ENCODE results near the gene PHACTR3.

Gene PHACTR3

GRCh38 chr20:59748619-59749191 is 144.4 kb downstream of the PHACTR3 start:
- no peak overlapping the region for H3K4me3 Mint-ChIP-seq
- H3K36me3 Mint-ChIP-seq: no peaks in the 10 kb centered on the region
- no peaks in the 10 kb centered on the region for H3K9me3 Mint-ChIP-seq
- H3K27me3 Mint-ChIP-seq: peaks cover 49% of the 10 kb centered on the region
- H3K4me1 Mint-ChIP-seq: peaks cover 20% of the 10 kb centered on the region
- H3K27ac Mint-ChIP-seq: no peak overlapping the region
- ATAC-seq: no peak

GRCh38 chr20:59749301-59749700 is 145.0 kb downstream of the PHACTR3 start:
- no peak for ATAC-seq
- no peaks in the 10 kb centered on the region for H3K9me3 Mint-ChIP-seq
- no peak overlapping the region for H3K4me3 Mint-ChIP-seq
- H3K27me3 Mint-ChIP-seq: peaks cover 55% of the 10 kb centered on the region
- peaks cover 22% of the 10 kb centered on the region for H3K4me1 Mint-ChIP-seq
- no peaks in the 10 kb centered on the region for H3K36me3 Mint-ChIP-seq
- no peak overlapping the region for H3K27ac Mint-ChIP-seq

- no peaks in the 10 kb centered on the region for H3K9me3 Mint-ChIP-seq
- H3K27ac Mint-ChIP-seq: no peak overlapping the region
- peaks cover 22% of the 10 kb centered on the region for H3K4me1 Mint-ChIP-seq
- no peak overlapping the region for H3K4me3 Mint-ChIP-seq
- peaks cover 58% of the 10 kb centered on the region for H3K27me3 Mint-ChIP-seq
- no peak for ATAC-seq
- H3K36me3 Mint-ChIP-seq: no peaks in the 10 kb centered on the region
These were observed 146.0 kb downstream of the PHACTR3 start for GRCh38 chr20:59750209-59750840.

GRCh38 chr20:59751075-59751711 is 146.9 kb downstream of the PHACTR3 start:
- Mint-ChIP-seq H3K36me3 (no peaks in the 10 kb centered on the region), H3K4me3 (no peak overlapping the region), H3K9me3 (no peaks in the 10 kb centered on the region), H3K4me1 (peaks cover 22% of the 10 kb centered on the region), H3K27ac (no peak overlapping the region), H3K27me3 (peaks cover 66% of the 10 kb centered on the region)
- no peak for ATAC-seq

GRCh38 chr20:59752101-59752586 is 147.8 kb downstream of the PHACTR3 start:
- Mint-ChIP-seq H3K36me3 (no peaks in the 10 kb centered on the region), H3K9me3 (no peaks in the 10 kb centered on the region), H3K27me3 (peaks cover 63% of the 10 kb centered on the region), H3K27ac (no peak overlapping the region), H3K4me1 (peaks cover 22% of the 10 kb centered on the region), H3K4me3 (no peak overlapping the region)
- ATAC-seq: peak; percentile 64

- no peaks in the 10 kb centered on the region for H3K36me3 Mint-ChIP-seq
- ATAC-seq: no peak
- peaks cover 22% of the 10 kb centered on the region for H3K4me1 Mint-ChIP-seq
- H3K27ac Mint-ChIP-seq: no peak overlapping the region
- H3K4me3 Mint-ChIP-seq: peak overlapping the region; percentile 18
- H3K27me3 Mint-ChIP-seq: peaks cover 71% of the 10 kb centered on the region
- no peaks in the 10 kb centered on the region for H3K9me3 Mint-ChIP-seq
These were observed 148.5 kb downstream of the PHACTR3 start for GRCh38 chr20:59752704-59753460.

- Mint-ChIP-seq H3K9me3 (no peaks in the 10 kb centered on the region), H3K4me1 (peaks cover 22% of the 10 kb centered on the region), H3K4me3 (no peak overlapping the region), H3K36me3 (no peaks in the 10 kb centered on the region), H3K27me3 (peaks cover 73% of the 10 kb centered on the region), H3K27ac (no peak overlapping the region)
- ATAC-seq: no peak
These were observed 149.5 kb downstream of the PHACTR3 start for GRCh38 chr20:59753836-59754235.

- no peaks in the 10 kb centered on the region for H3K36me3 Mint-ChIP-seq
- no peaks in the 10 kb centered on the region for H3K9me3 Mint-ChIP-seq
- peaks cover 73% of the 10 kb centered on the region for H3K27me3 Mint-ChIP-seq
- H3K27ac Mint-ChIP-seq: no peak overlapping the region
- ATAC-seq: no peak
- no peak overlapping the region for H3K4me3 Mint-ChIP-seq
- H3K4me1 Mint-ChIP-seq: peaks cover 22% of the 10 kb centered on the region
These were observed 150.2 kb downstream of the PHACTR3 start for GRCh38 chr20:59754551-59754950.

- Mint-ChIP-seq H3K36me3 (no peaks in the 10 kb centered on the region), H3K27me3 (peaks cover 60% of the 10 kb centered on the region), H3K4me1 (peaks cover 22% of the 10 kb centered on the region), H3K9me3 (no peaks in the 10 kb centered on the region), H3K4me3 (no peak overlapping the region), H3K27ac (no peak overlapping the region)
- no peak for ATAC-seq
These were observed 151.9 kb downstream of the PHACTR3 start for GRCh38 chr20:59756241-59756640.

- H3K4me3 Mint-ChIP-seq: no peak overlapping the region
- no peak for ATAC-seq
- H3K27ac Mint-ChIP-seq: no peak overlapping the region
- H3K27me3 Mint-ChIP-seq: no peaks in the 10 kb centered on the region
- H3K9me3 Mint-ChIP-seq: peaks cover 15% of the 10 kb centered on the region
- no peaks in the 10 kb centered on the region for H3K4me1 Mint-ChIP-seq
- H3K36me3 Mint-ChIP-seq: no peaks in the 10 kb centered on the region
These were observed 159.7 kb downstream of the PHACTR3 start for GRCh38 chr20:59764037-59764436.

- Mint-ChIP-seq H3K27ac (no peak overlapping the region), H3K4me3 (no peak overlapping the region), H3K27me3 (no peaks in the 10 kb centered on the region), H3K9me3 (peaks cover 15% of the 10 kb centered on the region), H3K4me1 (no peaks in the 10 kb centered on the region), H3K36me3 (no peaks in the 10 kb centered on the region)
- no peak for ATAC-seq
These were observed 161.3 kb downstream of the PHACTR3 start for GRCh38 chr20:59765599-59766177.

GRCh38 chr20:59767656-59768055 is 163.3 kb downstream of the PHACTR3 start:
- Mint-ChIP-seq H3K36me3 (no peaks in the 10 kb centered on the region), H3K27me3 (no peaks in the 10 kb centered on the region), H3K4me3 (no peak overlapping the region), H3K27ac (no peak overlapping the region), H3K4me1 (no peaks in the 10 kb centered on the region), H3K9me3 (peaks cover 15% of the 10 kb centered on the region)
- no peak for ATAC-seq

GRCh38 chr20:59770270-59770669 is 165.9 kb downstream of the PHACTR3 start:
- H3K4me1 Mint-ChIP-seq: no peaks in the 10 kb centered on the region
- H3K27me3 Mint-ChIP-seq: no peaks in the 10 kb centered on the region
- H3K36me3 Mint-ChIP-seq: no peaks in the 10 kb centered on the region
- no peak for ATAC-seq
- no peak overlapping the region for H3K4me3 Mint-ChIP-seq
- peaks cover 9% of the 10 kb centered on the region for H3K9me3 Mint-ChIP-seq
- no peak overlapping the region for H3K27ac Mint-ChIP-seq

GRCh38 chr20:59770851-59771250 is 166.5 kb downstream of the PHACTR3 start:
- no peak overlapping the region for H3K4me3 Mint-ChIP-seq
- no peaks in the 10 kb centered on the region for H3K27me3 Mint-ChIP-seq
- H3K4me1 Mint-ChIP-seq: no peaks in the 10 kb centered on the region
- peaks cover 7% of the 10 kb centered on the region for H3K9me3 Mint-ChIP-seq
- no peak for ATAC-seq
- no peaks in the 10 kb centered on the region for H3K36me3 Mint-ChIP-seq
- H3K27ac Mint-ChIP-seq: no peak overlapping the region
